H1 (cell line): ENCODE measurements around the gene OLIG2. TPM values are rescaled to one million over a fixed set of nuclear protein-coding genes. Genes with fewer than 3 reads are reported as not detected.

ENCODE experiments used
- CTCF ChIA-PET: fragments of 300-600 bp; sonication (Branson Sonifier 250); formaldehyde crosslinking; loops from one replicate; lab custom pipeline; 2021; ENCODE audit not compliant: partially characterized antibody; lab: Charles Lee
- POLR2A ChIA-PET: fragments of 300-600 bp; sonication (Branson Sonifier 250); formaldehyde crosslinking; loops from one replicate; lab custom pipeline; 2021; ENCODE audit warnings: inconsistent platforms; ENCODE audit not compliant: partially characterized antibody; lab: Charles Lee
- DNase-seq, 2 experiments: peaks; one replicate each; pipeline versions ENCODE4 v3.0.0 to v3.0.0-alpha.2; 2010 to 2022; ENCODE audit warnings: low spot score in 2 of 2, low read depth in 1 of 2, mixed read lengths in 1 of 2
- FAIRE-seq: peaks from 2 replicates; lab custom pipeline; 2011; peaks lifted over from hg19 to GRCh38; lab: Jason Lieb, UNC
- H2AFZ ChIP-seq: 2 replicates; pipeline ENCODE4 v1.8.1; 2012; ENCODE audit warnings: low read length, inconsistent platforms
- H2AK5ac ChIP-seq: 2 replicates; pipeline ENCODE4 v1.6.1; 2013; ENCODE audit warnings: low read depth, low read length
- H2BK120ac ChIP-seq: replicated peaks from 2 replicates; pipeline ENCODE3; 2013; ENCODE audit warnings: low read depth, low read length, inconsistent platforms
- H2BK12ac ChIP-seq: 2 replicates; pipeline ENCODE4 v1.6.1; 2013; ENCODE audit warnings: low read depth, low read length
- H2BK15ac ChIP-seq: 2 replicates; pipeline ENCODE4 v1.6.1; 2013; ENCODE audit warnings: low read length
- H2BK20ac ChIP-seq: 2 replicates; pipeline ENCODE4 v1.6.1; 2013; ENCODE audit warnings: low read length
- H2BK5ac ChIP-seq: 2 replicates; pipeline ENCODE4 v1.6.1; 2013; ENCODE audit warnings: low read depth, low read length
- H3K14ac ChIP-seq: 2 replicates; pipeline ENCODE4 v1.6.1; 2013; ENCODE audit warnings: inconsistent platforms; ENCODE audit not compliant: insufficient read length
- H3K18ac ChIP-seq: 2 replicates; pipeline ENCODE4 v1.6.1; 2013; ENCODE audit warnings: low read length; ENCODE audit errors: extremely low read depth
- H3K23ac ChIP-seq: 2 replicates; pipeline ENCODE4 v1.6.1; 2013; ENCODE audit warnings: inconsistent platforms; ENCODE audit not compliant: insufficient read length
- H3K23me2 ChIP-seq: 2 replicates; pipeline ENCODE4 v1.6.1; 2013; ENCODE audit warnings: low read depth, low read length
- H3K27ac ChIP-seq: 2 replicates; pipeline ENCODE4 v1.6.1; 2011; ENCODE audit warnings: low read depth, low read length, inconsistent platforms
- H3K27me3 ChIP-seq, 4 experiments: replicated peaks in 1 of 4; 1 replicate in 1 of 4; 2 replicates in 3 of 4; pipeline versions ENCODE4 v1.6.1 to v1.8.1; 2011 to 2013; ENCODE audit warnings: low read length in 3 of 4, mild to moderate bottlenecking in 3 of 4, inconsistent platforms in 2 of 4, mixed read lengths in 2 of 4, moderate library complexity in 1 of 4; ENCODE audit not compliant: control insufficient read depth in 3 of 4, insufficient read depth in 3 of 4; ENCODE audit errors: extremely low read depth in 1 of 4
- H3K36me3 ChIP-seq, 4 experiments: 2 replicates each; pipeline versions ENCODE4 v1.6.1 to v1.8.1; 2011 to 2013; ENCODE audit warnings: mild to moderate bottlenecking in 4 of 4, low read length in 3 of 4, moderate library complexity in 2 of 4, control low read depth in 1 of 4, inconsistent platforms in 1 of 4; ENCODE audit not compliant: insufficient read depth in 4 of 4, control insufficient read depth in 2 of 4
- H3K4ac ChIP-seq: replicated peaks from 2 replicates; pipeline ENCODE3; 2013; ENCODE audit warnings: low read length, low read depth, mixed read lengths, inconsistent platforms; ENCODE audit not compliant: insufficient read length
- H3K4me1 ChIP-seq, 4 experiments: replicated peaks in 1 of 4; 1 replicate in 1 of 4; 2 replicates in 3 of 4; pipeline versions ENCODE4 v1.6.1 to v1.8.1; 2011 to 2013; ENCODE audit warnings: low read length in 3 of 4, inconsistent platforms in 2 of 4, mixed read lengths in 1 of 4; ENCODE audit not compliant: insufficient read depth in 4 of 4, control insufficient read depth in 3 of 4
- H3K4me2 ChIP-seq, 2 experiments: 2 replicates each; pipeline versions ENCODE4 v1.6.1 to v1.8.1; 2011 to 2013; ENCODE audit warnings: low read depth in 2 of 2, low read length in 2 of 2, control low read depth in 1 of 2, inconsistent platforms in 1 of 2, mild to moderate bottlenecking in 1 of 2; ENCODE audit not compliant: insufficient read depth in 1 of 2
- H3K4me3 ChIP-seq, 4 experiments: fragments of 200-600, 300-600 bp in 1 of 4; sonication (generic), shearing (Covaris generic), sonication (Bioruptor Twin) in 1 of 4; 2 replicates each; pipeline versions ENCODE4 v1.5.1 to v1.8.1; 2011 to 2016; ENCODE audit warnings: low read length in 4 of 4, low read depth in 3 of 4, control low read depth in 2 of 4, inconsistent platforms in 2 of 4, mild to moderate bottlenecking in 2 of 4, mixed read lengths in 1 of 4, moderate library complexity in 1 of 4; ENCODE audit not compliant: insufficient read depth in 2 of 4; ENCODE audit errors: extremely low read depth in 1 of 4
- H3K56ac ChIP-seq: replicated peaks from 2 replicates; pipeline ENCODE3; 2013; ENCODE audit warnings: low read depth, mild to moderate bottlenecking, mixed read lengths, low read length, inconsistent platforms; ENCODE audit not compliant: insufficient read length
- H3K79me1 ChIP-seq: 2 replicates; pipeline ENCODE4 v1.6.1; 2013; ENCODE audit warnings: low read depth, low read length, control low read depth
- H3K79me2 ChIP-seq, 2 experiments: 2 replicates each; pipeline versions ENCODE4 v1.6.1 to v1.8.1; 2012 to 2013; ENCODE audit warnings: low read length in 2 of 2, mild to moderate bottlenecking in 2 of 2, inconsistent platforms in 1 of 2; ENCODE audit not compliant: insufficient read depth in 2 of 2, control insufficient read depth in 1 of 2
- H3K9ac ChIP-seq, 4 experiments: replicated peaks in 1 of 4; 1 replicate in 1 of 4; 2 replicates in 3 of 4; pipeline versions ENCODE4 v1.6.1 to v1.8.1; 2011 to 2013; ENCODE audit warnings: low read depth in 3 of 4, low read length in 3 of 4, control low read depth in 2 of 4, mild to moderate bottlenecking in 2 of 4, moderate library complexity in 2 of 4, inconsistent platforms in 1 of 4; ENCODE audit errors: extremely low read depth in 1 of 4
- H3K9me3 ChIP-seq, 2 experiments: 2 replicates each; pipeline versions ENCODE4 v1.6.1 to v1.8.1; 2012 to 2013; ENCODE audit warnings: mild to moderate bottlenecking in 2 of 2, moderate library complexity in 2 of 2, control low read depth in 1 of 2, inconsistent platforms in 1 of 2, low read depth in 1 of 2, low read length in 1 of 2, mixed read lengths in 1 of 2; ENCODE audit not compliant: insufficient read depth in 2 of 2
- H4K20me1 ChIP-seq, 2 experiments: replicated peaks in 1 of 2; 2 replicates each; pipeline versions ENCODE3 to v1.8.1; 2011 to 2013; ENCODE audit warnings: inconsistent platforms in 2 of 2, low read length in 2 of 2, mild to moderate bottlenecking in 1 of 2; ENCODE audit not compliant: insufficient read depth in 2 of 2, control insufficient read depth in 1 of 2
- H4K5ac ChIP-seq: 2 replicates; pipeline ENCODE4 v1.6.1; 2013; ENCODE audit warnings: low read length, low read depth, mixed read lengths, inconsistent platforms; ENCODE audit not compliant: insufficient read length
- H4K8ac ChIP-seq: 2 replicates; pipeline ENCODE4 v1.8.0; 2013; ENCODE audit warnings: mild to moderate bottlenecking, moderate library complexity, low read length, inconsistent platforms; ENCODE audit not compliant: insufficient read depth; ENCODE audit errors: extremely low read depth
- H4K91ac ChIP-seq: replicated peaks from 2 replicates; pipeline ENCODE3; 2013; ENCODE audit warnings: low read length, mixed read lengths, inconsistent platforms; ENCODE audit not compliant: insufficient read length
- CHD2 ChIP-seq: IDR thresholded peaks from 2 replicates; pipeline ENCODE4 v1.6.1; 2012; ENCODE audit warnings: low read length, improper control_type of control experiment
- CTBP2 ChIP-seq: IDR thresholded peaks from 2 replicates; pipeline ENCODE4 v1.7.0; 2011; ENCODE audit warnings: borderline replicate concordance, mild to moderate bottlenecking, moderate library complexity, mixed read lengths, low read length; ENCODE audit not compliant: insufficient read depth, insufficient read length
- WGBS, 2 experiments: shearing (Covaris generic) in 1 of 2; methylation state at CpG; one replicate each; pipeline versions ENCODE4 v1.1.6 to v1.1.7; 2013 to 2015; ENCODE audit warnings: low lambda C conversion rate in 2 of 2, mixed read lengths in 2 of 2, inconsistent platforms in 1 of 2, low coverage in 1 of 2, missing lambda C conversion rate in 1 of 2; ENCODE audit not compliant: insufficient replicate concordance in 2 of 2, insufficient coverage in 1 of 2, insufficient read length in 1 of 2; ENCODE audit errors: extremely low coverage in 1 of 2, missing lambda C conversion rate in 1 of 2; 5-methylcytosine and 5-hydroxymethylcytosine counted together
- polyA plus RNA-seq, 7 experiments: library from polyadenylated mRNA; depleted of rRNA in 3 of 7; stranded (reverse) in 5 of 7; unstranded in 2 of 7; fragments of >200 nt in 5 of 7; fragments of 200-250 nt in 2 of 7; gene quantifications; 1 replicate in 5 of 7; 2 replicates in 1 of 7; 4 replicates in 1 of 7; pipeline versions ENCODE4 v1.2.1 to v1.2.3, GENCODE V29; 2011 to 2013; ENCODE audit warnings: missing spikeins in 2 of 7, mixed read lengths in 2 of 7
- total RNA-seq: library from RNA; stranded (reverse); fragmentation: NEBNext Ultra II Directional; extraction: Animal tissue kit (Norgen Biotek cat#: 25700); gene quantifications from 2 replicates; pipeline ENCODE4 v1.2.1, GENCODE V29; 2021

The OLIG2 gene
- total and polyA plus RNA-seq, 2 of the 8 experiments (the other 6 are each of a cell fraction or from before 2014, with no cell fraction given), result 0.79 TPM; not detected in 1

GRCh38 chr21:33035147-33035546 is 9.4 kb downstream of the OLIG2 start:
- WGBS, 2 experiments, result 74% methylated on average over 1 of the region's 1 CpG; no CpG with 5 or more reads in 1 of the 2 experiments
- Histone ChIP-seq H3K23me2 (no peaks in the 10 kb centered on the region; the same call in 1 of the 2 replicates), H2BK20ac (no peak overlapping the region), H2BK5ac (no peak overlapping the region), H3K4me2 (peak overlapping the region in 1 of 2 experiments; percentile 27; a peak in 1 of 4 replicates), H3K4me3 (no peak overlapping the region), H3K27me3 (peaks cover 56 to 71% (median 59%) of the 10 kb centered on the region in 4 experiments), H4K8ac (no peak overlapping the region), H2BK120ac (no peak overlapping the region), H3K23ac (no peak overlapping the region), H4K91ac (no peak overlapping the region), H3K36me3 (no peaks in the 10 kb centered on the region), H3K4me1 (peaks cover 3 to 28% (median 20%) of the 10 kb centered on the region in 4 experiments), H3K18ac (no peak overlapping the region), H3K14ac (no peak overlapping the region), H4K5ac (no peak overlapping the region), H2BK12ac (no peak overlapping the region), H2AK5ac (0 out of 2 replicates have a peak overlapping the region, but pooled peaks have one; percentile 16), H3K27ac (no peak overlapping the region), H3K9me3 (no peaks in the 10 kb centered on the region), H3K79me2 (no peaks in the 10 kb centered on the region), H3K9ac (no peak overlapping the region), H2AFZ (no peak overlapping the region), H3K79me1 (no peaks in the 10 kb centered on the region), H3K56ac (no peak overlapping the region), H2BK15ac (peak overlapping the region; percentile 25; the same call in 1 of the 2 replicates), H3K4ac (no peak overlapping the region), H4K20me1 (peaks cover 9 to 18% of the 10 kb centered on the region in 2 experiments)
- DNase-seq, result no peak
- CTCF ChIA-PET, result interaction anchor here (1.5 to 2.2 kb wide), 3 partner anchors 9 to 26 kb away, joined by 4 to 7 read pairs (median 5); partner anchors contain the start of gene OLIG2
- no peak for TF ChIP-seq CHD2
- TF ChIP-seq CTBP2, result peak; percentile 62
- no peak for FAIRE-seq
- POLR2A ChIA-PET, result interaction anchor here (1.4 kb wide), 1 partner anchor 10 kb away, joined by 5 read pairs; the partner anchor contains the start of gene OLIG2
